ENCODE results near the gene TRIO.
"Not testable (repeated sequence)": the region's sequence is repeated elsewhere in the genome, so short reads cannot be mapped to it uniquely, and the experiment has no call there.

The TRIO gene

DNA sequence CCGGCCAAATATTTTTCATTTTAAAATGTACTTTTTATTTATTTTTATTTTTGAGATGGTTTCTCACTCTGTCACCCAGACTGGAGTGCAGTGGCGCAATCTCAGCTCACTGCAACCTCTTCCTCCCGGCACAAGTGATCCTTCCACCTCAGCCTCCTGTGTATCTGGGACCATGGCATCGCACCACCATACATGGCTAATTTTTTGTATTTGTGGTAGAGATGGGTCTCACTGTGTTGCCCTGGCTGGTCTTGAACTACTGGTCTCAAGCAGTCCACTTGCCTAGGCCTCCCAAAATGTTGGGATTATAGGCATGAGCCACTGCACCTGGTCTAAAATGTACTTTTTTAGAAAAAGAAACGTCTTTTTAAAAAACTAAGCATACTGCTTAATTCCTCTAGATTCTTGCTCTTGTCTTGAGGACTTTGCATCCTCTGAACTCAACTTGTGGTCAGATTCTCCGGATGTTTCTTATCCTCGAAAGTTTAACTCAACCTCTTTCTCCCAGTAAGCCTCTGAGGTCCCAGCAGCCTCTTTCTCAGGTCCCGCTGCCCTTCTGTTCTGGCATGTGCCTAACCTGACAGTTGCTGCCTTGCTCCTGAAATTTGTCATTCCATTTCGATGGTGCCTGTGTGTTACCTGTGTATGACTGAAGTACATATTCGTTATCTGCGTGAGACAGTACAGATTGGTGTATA lies 63.0 kb downstream of the TRIO start:
- DNase-seq (ENCODE audit: low read depth in 1 of 2, low spot score in 1 of 2), result no peak

DNA sequence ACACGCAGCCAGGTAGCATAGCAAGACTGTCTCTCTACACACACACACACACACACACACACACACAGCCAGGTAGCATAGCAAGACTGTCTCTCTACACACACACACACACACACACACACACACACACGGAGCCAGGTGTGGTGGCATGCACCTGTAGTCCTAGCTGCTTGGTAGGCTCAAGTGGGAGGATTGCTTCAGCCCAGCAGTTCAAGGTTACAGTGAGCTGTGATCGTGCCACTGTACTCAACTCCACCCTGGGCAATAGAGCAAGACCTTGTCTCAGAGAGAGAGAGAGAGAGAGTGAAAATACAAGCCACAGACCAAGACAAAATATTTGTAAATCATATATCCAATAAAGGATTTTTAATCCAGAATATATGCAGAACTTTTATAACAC lies 64.3 kb downstream of the TRIO start:
- DNase-seq (ENCODE audit: low read depth in 1 of 2, low spot score in 1 of 2), result not testable (repeated sequence)

DNA sequence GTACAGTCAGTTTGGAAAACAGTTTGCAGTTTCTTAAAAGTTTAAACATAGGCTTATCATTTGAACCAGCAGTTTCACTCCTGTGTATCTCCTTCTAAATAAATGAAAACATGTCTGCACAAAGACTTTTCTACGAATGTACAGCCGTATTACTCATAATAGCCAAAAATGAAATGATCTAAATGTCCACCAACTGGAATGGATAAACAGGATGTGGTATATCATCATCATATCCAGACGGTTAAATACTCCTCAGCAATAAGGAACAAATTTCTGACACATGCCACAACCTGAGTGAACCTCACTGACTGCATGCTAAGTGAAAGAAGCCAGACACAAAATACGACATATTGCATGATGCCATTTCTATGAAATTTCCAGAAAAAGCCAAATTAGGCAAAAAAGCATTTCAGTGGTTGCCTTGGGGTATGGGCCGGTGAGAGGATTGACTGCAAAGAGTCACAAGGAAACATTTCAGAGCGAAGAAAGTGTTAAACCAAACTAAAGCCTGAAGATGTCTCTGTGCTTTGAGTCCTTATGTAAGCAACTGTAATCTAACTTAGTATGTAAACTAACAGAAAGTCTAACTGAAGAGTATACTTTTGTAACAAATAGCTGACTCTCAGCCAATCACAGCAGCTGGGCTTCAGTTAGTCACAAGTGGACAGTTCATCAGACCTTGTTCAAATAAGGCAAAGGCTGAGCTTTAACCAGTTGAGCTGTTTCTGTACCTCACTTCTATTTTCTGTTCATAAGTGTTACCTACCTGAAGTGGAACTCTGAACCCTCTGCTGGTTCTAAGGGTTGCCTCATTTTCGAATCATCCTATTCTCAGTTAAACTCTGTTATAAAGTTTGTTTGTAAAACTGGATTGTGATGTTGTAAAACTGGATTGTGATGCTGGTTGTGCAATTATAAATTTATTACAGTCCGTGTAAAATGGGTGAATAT lies 65.2 kb downstream of the TRIO start:
- DNase-seq (ENCODE audit: low read depth in 1 of 2, low spot score in 1 of 2), result no peak

DNA sequence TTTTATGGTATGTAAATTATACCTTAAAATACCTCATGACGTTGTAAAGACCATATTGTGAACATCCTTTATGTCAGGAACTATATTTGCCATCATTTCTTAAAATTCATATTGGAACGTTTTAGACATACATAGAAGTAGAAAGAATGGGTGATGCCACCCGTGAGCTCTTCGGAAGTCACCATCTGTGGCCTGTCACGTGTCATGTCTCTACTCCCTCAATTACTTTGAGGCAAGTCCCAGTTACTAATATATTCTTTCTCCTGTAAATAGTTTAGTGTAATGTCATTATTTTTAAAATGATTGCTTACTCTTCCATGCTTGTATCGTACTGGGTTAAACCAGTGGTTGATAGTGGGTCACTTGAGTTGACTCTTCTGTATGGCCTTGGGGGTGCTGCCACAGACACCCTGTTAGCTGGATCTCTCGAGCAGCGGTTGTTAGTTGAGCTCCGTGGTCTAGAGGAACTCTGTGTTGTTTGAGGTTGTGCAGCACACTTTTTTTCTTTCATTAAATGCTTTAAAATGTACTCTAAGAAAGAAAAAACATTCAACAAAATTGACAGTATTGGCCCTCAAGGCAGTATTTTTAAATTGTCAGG lies 66.2 kb downstream of the TRIO start:
- no peak for DNase-seq (ENCODE audit: low read depth in 1 of 2, low spot score in 1 of 2)

DNA sequence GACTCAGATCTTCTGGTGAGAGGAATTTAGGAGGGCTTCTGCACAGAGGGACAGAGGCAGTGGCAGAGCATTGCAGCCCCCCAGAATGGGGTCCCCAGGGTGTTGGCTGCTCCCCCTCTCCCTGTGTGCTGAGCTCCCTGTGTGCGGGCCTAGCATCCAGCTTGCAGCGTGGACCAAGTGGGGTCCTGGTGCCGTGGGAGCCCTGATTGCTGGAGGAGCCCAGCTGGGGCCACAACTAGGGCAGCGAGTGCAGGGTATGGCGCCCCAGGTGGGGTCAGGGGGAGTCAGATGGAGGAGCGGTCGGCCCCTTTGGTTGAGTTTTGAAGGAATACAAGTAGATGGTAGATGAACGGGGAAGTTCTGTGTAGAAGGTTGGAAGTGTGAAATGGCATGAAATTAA lies 66.7 kb downstream of the TRIO start:
- no peak for DNase-seq (ENCODE audit: low read depth in 1 of 2, low spot score in 1 of 2)

DNA sequence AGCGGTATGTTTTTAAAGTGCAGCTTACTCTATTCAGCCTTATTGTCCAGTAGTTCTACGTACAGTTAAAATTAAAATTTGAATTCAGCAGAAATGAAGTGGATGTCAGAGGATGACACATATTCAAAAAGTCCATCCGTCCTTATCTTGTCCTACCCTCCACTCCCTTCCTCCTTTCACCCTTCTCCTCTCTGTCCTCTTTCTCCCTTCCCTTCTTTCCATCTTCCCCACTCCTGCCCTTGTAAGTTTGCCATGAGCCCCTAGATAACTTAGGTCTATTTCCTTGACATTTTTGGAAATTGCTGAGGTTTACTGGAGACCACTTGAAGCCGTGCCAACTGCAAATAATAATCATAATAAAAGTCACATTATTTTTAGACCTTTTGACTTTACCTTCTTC lies 67.6 kb downstream of the TRIO start:
- DNase-seq (ENCODE audit: low read depth in 1 of 2, low spot score in 1 of 2), result no peak

DNA sequence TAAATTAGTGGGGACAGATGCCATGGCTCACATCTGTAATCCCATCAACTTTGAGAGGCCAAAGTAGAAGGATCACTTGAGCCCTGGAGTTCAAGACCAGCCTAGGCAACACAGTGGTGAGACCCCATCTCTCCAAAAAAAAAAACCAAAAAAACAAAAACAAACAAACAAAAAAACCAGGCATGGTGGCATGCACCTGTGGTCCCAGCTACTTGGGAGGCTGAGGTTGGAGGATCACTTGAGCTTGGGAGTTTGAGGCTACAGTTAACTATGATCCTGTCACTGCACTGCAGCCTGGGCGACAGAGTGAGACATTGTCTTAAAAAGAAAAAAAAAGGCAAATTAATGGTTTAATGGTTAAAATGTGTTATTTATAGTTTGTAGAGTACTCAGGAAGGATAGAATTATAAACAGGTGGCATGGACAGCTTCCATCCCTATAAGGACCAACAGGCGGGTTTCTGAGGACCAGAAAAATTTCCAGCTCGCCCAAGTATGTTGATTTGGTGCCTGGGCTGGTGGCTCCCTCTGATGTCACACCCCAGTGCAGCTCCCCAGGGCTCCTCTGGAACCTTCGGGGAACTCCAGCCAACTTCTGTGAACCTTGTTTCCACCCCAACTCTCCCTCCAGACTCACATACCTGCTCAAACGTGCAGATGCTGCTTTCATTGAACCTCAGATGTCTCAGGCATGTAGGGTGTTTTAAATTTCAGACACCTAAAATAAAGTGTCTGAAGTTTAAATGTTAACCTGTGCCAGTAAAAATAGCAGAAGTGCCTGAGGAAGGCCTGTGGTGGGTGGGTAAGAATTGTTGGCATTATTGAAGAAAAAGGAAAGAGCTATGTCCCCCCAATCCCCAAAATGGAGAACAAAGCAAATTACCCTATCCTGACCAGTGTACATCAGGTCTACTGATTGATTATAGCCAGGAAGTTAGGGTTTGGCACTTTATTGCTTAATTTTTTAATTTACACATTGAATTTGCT lies 69.0 kb downstream of the TRIO start:
- DNase-seq (ENCODE audit: low read depth in 1 of 2, low spot score in 1 of 2), result no peak

DNA sequence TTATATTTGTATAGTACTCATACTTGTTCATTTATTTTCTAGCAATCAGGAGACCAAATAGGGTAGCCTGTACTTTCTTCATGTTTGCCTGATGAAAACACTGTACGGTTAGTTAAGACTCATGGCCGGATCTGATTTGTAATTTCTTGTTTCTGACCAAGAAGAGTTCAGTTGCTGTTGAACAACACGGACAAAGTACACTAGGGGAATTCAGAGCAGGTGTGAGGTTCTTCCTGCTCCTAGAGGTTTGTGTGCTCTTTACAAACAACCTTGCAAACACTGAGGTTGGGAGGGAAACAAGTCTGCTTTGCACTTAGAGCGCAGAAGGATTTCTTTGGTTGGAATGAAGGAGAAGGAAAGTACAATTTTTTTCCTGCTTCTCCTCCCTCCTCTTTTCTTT lies 69.7 kb downstream of the TRIO start:
- no peak for DNase-seq (ENCODE audit: low read depth in 1 of 2, low spot score in 1 of 2)

DNA sequence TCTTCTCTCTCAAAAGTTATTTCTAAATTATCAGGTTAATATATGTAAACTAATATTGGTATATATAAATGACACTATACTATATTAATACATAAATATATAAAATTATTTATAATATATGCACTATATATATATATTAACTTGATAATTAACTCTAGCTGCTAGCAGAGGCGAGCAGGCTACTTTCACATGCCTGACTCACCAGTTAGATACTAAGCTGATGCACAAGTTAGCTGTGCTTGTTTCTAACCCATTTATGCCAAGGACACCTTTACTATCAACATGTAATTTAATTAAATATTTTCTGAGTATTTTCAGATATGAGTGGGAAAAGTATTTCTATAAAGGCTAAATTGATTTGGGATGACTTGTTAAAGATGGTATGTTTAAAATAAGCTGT lies 70.1 kb downstream of the TRIO start:
- DNase-seq (ENCODE audit: low read depth in 1 of 2, low spot score in 1 of 2), result no peak

DNA sequence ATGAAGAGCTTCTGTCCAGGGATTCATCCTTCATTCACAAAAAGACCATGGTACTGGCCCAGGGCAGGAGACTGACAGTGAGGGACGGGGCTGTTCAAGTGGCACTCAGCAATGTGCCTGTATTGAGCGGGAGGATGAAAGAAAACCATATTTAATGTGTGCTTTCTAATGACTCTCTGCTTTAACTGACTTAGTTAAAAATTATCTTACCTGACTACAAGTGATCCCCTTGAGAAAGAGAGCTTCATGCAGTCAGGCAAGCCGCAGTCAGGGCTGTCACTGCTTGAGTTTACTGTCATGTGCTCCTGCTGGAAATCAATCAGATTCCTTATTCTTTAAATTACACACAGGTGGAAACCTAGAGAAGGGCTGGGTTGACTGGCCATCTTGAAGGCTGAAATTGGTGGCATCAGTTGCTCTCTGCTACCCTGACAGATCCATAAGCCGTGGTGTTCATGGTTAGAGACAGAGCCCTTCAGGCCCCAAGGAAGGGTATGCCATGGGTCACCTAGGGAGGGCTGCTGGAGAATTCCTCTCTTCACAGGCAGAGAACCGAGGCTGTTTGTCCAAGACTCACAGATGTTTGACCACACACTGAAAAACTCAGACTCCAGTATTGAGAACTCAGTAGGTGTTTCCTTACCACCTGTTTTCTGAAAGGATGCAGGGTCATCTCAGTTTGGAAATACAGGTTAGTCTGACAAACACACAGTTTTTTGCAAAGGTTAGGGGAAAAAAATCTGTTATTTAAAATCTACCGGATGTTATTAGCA lies 70.9 kb downstream of the TRIO start:
- no peak for DNase-seq (ENCODE audit: low read depth in 1 of 2, low spot score in 1 of 2)

DNA sequence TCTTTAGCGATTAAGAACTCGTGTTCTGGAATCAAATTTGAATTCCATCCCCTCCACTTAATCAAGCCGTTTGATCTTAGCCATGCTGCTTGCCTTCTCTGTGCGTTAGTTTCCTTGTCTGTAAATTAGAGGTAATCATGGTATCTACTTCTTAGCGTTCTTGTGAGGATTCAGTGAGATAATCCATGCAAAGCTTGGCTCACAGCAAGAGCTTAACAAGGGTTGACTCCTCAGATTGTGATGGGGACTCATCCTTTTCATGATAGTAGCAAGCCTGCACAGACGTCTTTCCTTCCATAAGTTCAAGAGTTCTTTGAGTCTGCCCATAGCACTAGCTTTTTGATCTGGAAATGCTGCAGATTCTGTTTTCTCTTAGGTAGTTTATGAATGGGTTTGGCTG lies 72.8 kb downstream of the TRIO start:
- DNase-seq (ENCODE audit: low read depth in 1 of 2, low spot score in 1 of 2), result no peak

DNA sequence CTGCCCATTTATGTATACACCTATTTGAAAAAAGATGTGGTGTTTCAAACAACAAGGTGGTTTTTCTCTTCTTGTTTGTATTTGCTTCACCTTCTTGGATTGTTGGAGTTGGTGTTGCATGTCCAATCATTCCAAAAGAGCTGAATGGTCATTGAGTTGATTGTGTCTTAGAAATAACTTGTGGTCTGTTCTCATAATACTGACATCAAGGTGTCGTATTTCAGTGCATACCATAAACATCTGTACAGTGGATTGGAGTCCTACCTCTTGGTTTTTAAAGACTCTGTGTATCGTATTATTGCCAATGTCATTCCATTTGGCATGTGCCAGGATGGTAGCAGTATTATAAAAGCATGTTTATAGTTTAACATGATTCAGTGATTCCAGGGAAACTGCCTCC lies 73.2 kb downstream of the TRIO start:
- no peak for DNase-seq (ENCODE audit: low read depth in 1 of 2, low spot score in 1 of 2)

DNA sequence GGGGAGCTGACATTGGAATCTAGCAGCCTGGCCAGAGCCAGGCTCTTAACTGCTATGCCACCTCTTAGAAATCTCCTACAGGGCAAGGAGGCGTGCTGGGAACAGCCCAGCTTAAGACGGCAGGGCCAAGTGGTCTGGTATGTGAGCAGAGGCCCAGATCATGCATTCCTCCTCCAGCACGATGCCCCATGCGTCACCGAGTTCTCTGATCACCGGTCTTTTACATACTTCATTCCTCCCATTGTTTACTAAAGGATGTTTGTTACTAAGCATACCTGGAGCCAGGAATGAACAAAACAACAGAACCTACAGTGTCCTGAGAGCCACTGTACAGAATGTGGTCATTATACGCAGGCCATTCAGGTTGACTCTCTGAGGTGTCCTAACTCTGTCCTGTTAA lies 73.8 kb downstream of the TRIO start:
- no peak for DNase-seq (ENCODE audit: low read depth in 1 of 2, low spot score in 1 of 2)

DNA sequence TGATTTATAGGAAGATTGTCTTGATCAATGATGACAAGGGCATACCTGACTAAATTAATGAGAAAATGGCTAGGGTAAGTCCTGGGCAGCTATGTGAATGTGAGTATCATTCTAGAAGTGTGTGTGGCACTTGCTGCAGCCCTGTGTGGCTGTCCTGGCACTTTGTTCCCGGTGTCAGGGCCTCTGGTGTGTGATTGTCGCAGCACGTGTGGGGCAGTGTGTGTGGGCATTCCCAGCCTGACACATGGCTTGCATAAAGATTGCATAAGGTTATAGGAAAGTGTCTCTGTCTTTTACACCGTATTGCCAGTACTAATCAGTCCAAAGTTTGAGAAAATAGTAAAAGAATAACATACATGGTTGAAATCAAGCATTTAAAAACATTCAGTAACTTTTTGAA lies 74.4 kb downstream of the TRIO start:
- no peak for DNase-seq (ENCODE audit: low read depth in 1 of 2, low spot score in 1 of 2)

DNA sequence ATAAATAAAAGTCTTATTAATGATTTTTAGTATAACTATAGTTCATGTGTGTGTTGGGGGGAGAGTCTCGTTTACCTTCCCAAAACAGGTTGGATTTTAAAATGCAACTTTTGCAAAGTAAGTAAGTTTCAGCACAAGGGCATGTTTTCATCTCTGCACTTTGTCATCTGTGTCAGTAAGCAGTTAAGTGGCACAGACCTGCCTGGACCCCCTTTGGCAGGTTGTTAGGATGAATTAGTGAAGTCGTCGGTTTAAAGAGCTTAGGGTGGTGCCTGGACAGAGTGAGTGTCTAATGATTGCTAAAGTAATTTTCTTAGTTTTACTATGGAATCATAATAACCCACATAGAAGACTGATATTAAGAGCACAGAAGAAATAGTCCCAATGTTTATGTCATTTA lies 74.9 kb downstream of the TRIO start:
- no peak for DNase-seq (ENCODE audit: low read depth in 1 of 2, low spot score in 1 of 2)

DNA sequence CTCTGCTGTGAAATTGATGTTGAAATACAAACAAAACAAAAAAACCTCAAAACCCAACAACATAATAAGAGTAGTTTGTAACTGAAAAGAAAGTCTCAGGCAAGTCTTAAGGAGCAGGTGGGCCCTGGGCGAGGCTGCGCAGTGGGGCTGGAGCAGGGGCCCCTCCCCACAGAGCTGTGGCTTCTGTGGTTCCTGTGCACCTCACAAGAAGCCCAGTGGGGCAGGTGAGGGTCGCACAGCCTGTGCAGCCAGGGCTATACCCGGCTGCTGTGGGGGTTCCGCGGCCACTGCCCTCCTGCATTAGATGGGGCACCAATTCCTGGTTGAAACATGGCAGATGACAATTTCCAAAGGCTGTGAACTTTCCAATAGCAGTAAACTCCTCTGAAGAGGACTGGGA lies 75.3 kb downstream of the TRIO start:
- DNase-seq (ENCODE audit: low read depth in 1 of 2, low spot score in 1 of 2), result no peak

DNA sequence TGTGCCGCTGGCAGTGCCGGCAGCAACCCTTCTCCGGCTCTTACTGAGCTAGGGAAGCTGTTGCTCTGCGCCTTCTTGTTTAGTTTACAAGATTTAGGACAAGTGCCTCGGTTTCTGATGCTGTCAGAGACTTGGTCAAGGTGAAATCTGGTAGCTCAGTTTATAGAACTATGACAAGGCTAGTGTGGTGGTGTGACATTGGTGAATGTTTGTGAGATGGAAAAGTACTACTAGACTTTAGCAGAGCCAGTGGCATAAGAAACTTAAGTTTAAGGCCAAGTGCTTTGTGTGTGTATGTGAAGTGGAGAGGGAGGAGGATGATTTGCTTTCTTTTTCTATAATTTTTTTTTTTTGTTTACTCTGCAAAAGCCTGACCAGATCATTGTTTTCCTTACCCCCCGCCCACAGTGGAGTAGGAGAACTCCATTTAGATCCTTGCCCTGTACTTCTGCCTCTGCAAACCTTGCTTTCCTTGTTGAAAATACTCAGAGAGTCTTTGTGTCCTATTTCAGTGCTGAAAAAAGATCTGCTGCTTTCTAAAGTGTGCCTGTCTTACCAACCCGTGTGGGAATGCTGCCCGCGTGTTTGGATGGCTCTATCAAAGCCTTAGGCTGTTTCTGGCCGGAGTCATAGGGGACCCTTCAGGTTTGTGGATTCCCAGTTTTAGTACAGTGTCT lies 75.9 kb downstream of the TRIO start:
- no peak for DNase-seq (ENCODE audit: low read depth in 1 of 2, low spot score in 1 of 2)

DNA sequence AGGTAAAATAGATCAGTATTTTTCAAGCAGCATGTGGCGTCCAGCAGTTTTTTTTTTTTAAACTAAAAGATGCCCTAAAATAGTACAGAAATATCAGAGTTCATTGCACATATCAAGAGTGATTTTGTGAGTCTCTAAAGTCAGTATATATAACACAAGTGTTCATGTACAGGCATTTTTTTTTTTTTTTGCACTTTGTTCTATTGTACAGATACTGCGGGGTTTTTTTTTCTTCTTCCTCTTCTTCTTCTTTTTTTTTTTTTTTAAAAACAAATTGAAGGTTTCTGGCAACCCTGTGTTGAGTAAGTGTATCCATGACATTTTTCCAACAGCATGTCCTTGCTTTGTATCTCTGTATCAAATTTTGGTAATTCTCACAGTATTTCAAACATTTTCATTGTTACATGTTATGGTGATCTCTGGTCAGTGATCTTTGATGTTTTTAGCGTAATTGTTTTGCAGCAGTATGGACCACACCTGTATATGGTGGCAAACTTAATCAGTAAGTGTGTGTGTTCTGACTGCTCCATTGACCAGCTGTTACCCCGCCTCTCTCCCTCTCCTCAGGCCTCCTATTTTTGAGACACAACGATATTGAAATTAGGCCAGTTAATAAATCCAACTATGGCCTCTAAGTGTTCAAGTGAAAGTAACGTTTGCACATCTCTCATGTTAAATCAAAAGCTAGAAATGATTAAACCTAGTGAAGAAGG lies 76.8 kb downstream of the TRIO start:
- DNase-seq (ENCODE audit: low read depth in 1 of 2, low spot score in 1 of 2), result no peak

DNA sequence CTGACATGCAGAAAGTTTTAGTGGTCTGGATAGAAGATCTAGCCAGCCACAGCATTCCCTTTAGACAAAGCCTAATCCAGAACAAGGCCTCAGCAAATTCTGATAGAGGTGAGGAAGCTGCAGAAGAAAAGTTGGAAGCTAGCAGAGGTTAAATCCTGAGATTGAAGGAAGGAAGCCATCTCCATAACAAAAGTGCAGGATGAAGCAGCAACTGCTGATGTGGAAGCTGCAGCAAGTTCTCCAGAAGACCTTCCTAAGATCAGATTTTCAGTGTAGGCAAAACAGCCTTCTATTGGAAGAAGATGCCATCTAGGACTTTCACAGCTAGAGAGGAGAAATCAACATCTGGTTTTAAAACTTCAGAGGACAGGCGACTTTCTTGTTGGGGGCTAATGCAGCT lies 77.5 kb downstream of the TRIO start:
- no peak for DNase-seq (ENCODE audit: low read depth in 1 of 2, low spot score in 1 of 2)
